Aorta (tissue), 5 donors: ENCODE data around the gene XKR8. TPM values are rescaled to one million over a fixed set of nuclear protein-coding genes. Genes with fewer than 3 reads are reported as not detected.

Source experiments
- ATAC-seq: fragments of 200-7000 bp; cut with Tn5 transposase; one replicate; pipeline ENCODE4 v1.9.1; 2022; ENCODE audit warnings: moderate library complexity; ENCODE audit not compliant: low FRiP score
- DNase-seq, 2 donors: peaks; one replicate each; pipeline ENCODE4 v3.0.0-alpha.2; 2020
- H3K27ac ChIP-seq, 2 donors: one replicate each; pipeline ENCODE4 v1.5.1; 2013; ENCODE audit warnings: low read length in 2 of 2, mild to moderate bottlenecking in 2 of 2, moderate library complexity in 2 of 2, control low read depth in 1 of 2, inconsistent platforms in 1 of 2, low read depth in 1 of 2
- H3K27me3 ChIP-seq, 2 donors: one replicate each; pipeline ENCODE4 v1.6.1; 2013; ENCODE audit warnings: control low read depth in 1 of 2, low read length in 1 of 2, mild to moderate bottlenecking in 1 of 2, moderate library complexity in 1 of 2; ENCODE audit not compliant: insufficient read depth in 2 of 2, control insufficient read depth in 1 of 2
- H3K36me3 ChIP-seq, 2 donors: one replicate each; pipeline ENCODE4 v1.6.1; 2013; ENCODE audit warnings: control low read depth in 1 of 2, low read length in 1 of 2, mild to moderate bottlenecking in 1 of 2; ENCODE audit not compliant: insufficient read depth in 2 of 2, control insufficient read depth in 1 of 2
- H3K4me1 ChIP-seq, 2 donors: one replicate each; pipeline ENCODE4 v1.6.1; 2013; ENCODE audit warnings: low read length in 2 of 2, control low read depth in 1 of 2, mild to moderate bottlenecking in 1 of 2, moderate library complexity in 1 of 2; ENCODE audit not compliant: insufficient read depth in 2 of 2, control insufficient read depth in 1 of 2
- H3K4me3 ChIP-seq, 2 donors: one replicate each; pipeline ENCODE4 v1.5.1; 2013; ENCODE audit warnings: low read length in 2 of 2, control low read depth in 1 of 2, mild to moderate bottlenecking in 1 of 2
- H3K9me3 ChIP-seq: one replicate; pipeline ENCODE4 v1.6.1; 2013; ENCODE audit warnings: mild to moderate bottlenecking, low read length; ENCODE audit not compliant: control insufficient read depth
- WGBS, 2 donors: extraction: QIAGEN DNeasy Blood & Tissue Kit; methylation state at CpG; one replicate each; pipeline ENCODE4 v1.1.7; 2013; 5-methylcytosine and 5-hydroxymethylcytosine counted together
- intact Hi-C, 2 donors: fragments of 100-400 bp; cut with DNase I; formaldehyde crosslinking; loops; one replicate each; pipeline versions ENCODE4 v1.14.2 to v1.15.0; 2022
- polyA plus RNA-seq, 2 donors: library from polyadenylated mRNA; stranded (reverse); fragments of 200-250 nt; gene quantifications; one replicate each; pipeline ENCODE4 v1.2.3, GENCODE V29; 2013
- total RNA-seq, 2 donors: library from RNA; stranded (reverse); fragmentation: NEBNext Ultra II Directional; extraction: Animal tissue kit (Norgen Biotek cat#: 25700); gene quantifications; one replicate each; pipeline ENCODE4 v1.2.1, GENCODE V29; 2021
- donor health status: healthy with polysubstance abuse.
- donor health status: Bipolar disorder and iron deficiency.
- donor health status: DM: no; HTN: no; CAD: no.
- donor health status: DM: no; HTN: no; CAD: no.
- donor health status: DM: yes; HTN: yes; CAD: no.

XKR8 gene
- total and polyA plus RNA-seq, 4 donors, result 4.3 to 7.8 (median 7.2) TPM

- no peaks in the 10 kb centered on the region for H3K9me3 ChIP-seq
- intact Hi-C loops, result no loop called here
- no peak for ATAC-seq
- no peak overlapping the region for H3K27ac ChIP-seq
- H3K4me3 ChIP-seq, result no peak overlapping the region
- 76 to 81% methylated on average over 4 to 5 of the region's 5 CpGs for WGBS, 2 donors
- no peaks in the 10 kb centered on the region for H3K4me1 ChIP-seq
- DNase-seq, result no peak
- H3K27me3 ChIP-seq, result no peaks in the 10 kb centered on the region
- H3K36me3 ChIP-seq, result no peaks in the 10 kb centered on the region
Measured at GRCh38 chr1:27945020-27945419, 14.8 kb upstream of the XKR8 start.

GRCh38 chr1:27949027-27949426 is 10.7 kb upstream of the XKR8 start:
- Histone ChIP-seq H3K27me3 (no peaks in the 10 kb centered on the region), H3K36me3 (no peaks in the 10 kb centered on the region), H3K27ac (no peak overlapping the region), H3K4me3 (no peak overlapping the region), H3K4me1 (no peaks in the 10 kb centered on the region), H3K9me3 (no peaks in the 10 kb centered on the region)
- intact Hi-C loops, result no loop called here
- ATAC-seq (no peak), DNase-seq (no peak)
- WGBS, 2 donors, result 89 to 93% methylated on average over 8 of the region's 8 CpGs

- H3K4me3 ChIP-seq, result no peak overlapping the region
- intact Hi-C loops, result no loop called here
- no peaks in the 10 kb centered on the region for H3K9me3 ChIP-seq
- no peak for DNase-seq
- no peaks in the 10 kb centered on the region for H3K4me1 ChIP-seq
- no peak overlapping the region for H3K27ac ChIP-seq
- H3K27me3 ChIP-seq, result no peaks in the 10 kb centered on the region
- no peaks in the 10 kb centered on the region for H3K36me3 ChIP-seq
- WGBS, 2 donors, result 61 to 62% methylated on average over 3 of the region's 3 CpGs
- no peak for ATAC-seq
Measured at GRCh38 chr1:27951396-27951795, 8.4 kb upstream of the XKR8 start.

- H3K36me3 ChIP-seq, result no peaks in the 10 kb centered on the region
- DNase-seq (no peak), ATAC-seq (no peak)
- no peak overlapping the region for H3K4me3 ChIP-seq
- intact Hi-C loops, result no loop called here
- no peaks in the 10 kb centered on the region for H3K27me3 ChIP-seq
- H3K9me3 ChIP-seq, result no peaks in the 10 kb centered on the region
- 67 to 72% methylated on average over 3 of the region's 3 CpGs for WGBS, 2 donors
- no peaks in the 10 kb centered on the region for H3K4me1 ChIP-seq
- H3K27ac ChIP-seq, result no peak overlapping the region
Measured at GRCh38 chr1:27952147-27952546, 7.6 kb upstream of the XKR8 start.

GRCh38 chr1:27954186-27954585 is 5.6 kb upstream of the XKR8 start:
- no peaks in the 10 kb centered on the region for H3K9me3 ChIP-seq
- no peak overlapping the region for H3K4me3 ChIP-seq
- DNase-seq, result no peak
- no peaks in the 10 kb centered on the region for H3K36me3 ChIP-seq
- WGBS, 2 donors, result 89 to 90% methylated on average over 10 of the region's 10 CpGs
- no peaks in the 10 kb centered on the region for H3K4me1 ChIP-seq
- ATAC-seq, result no peak
- H3K27me3 ChIP-seq, result no peaks in the 10 kb centered on the region
- intact Hi-C loops, result no loop called here
- H3K27ac ChIP-seq, result no peak overlapping the region

GRCh38 chr1:27955076-27955475 is 4.7 kb upstream of the XKR8 start:
- ATAC-seq (no peak), DNase-seq (no peak)
- Histone ChIP-seq H3K27ac (no peak overlapping the region), H3K9me3 (no peaks in the 10 kb centered on the region), H3K27me3 (no peaks in the 10 kb centered on the region), H3K4me3 (no peak overlapping the region), H3K4me1 (no peaks in the 10 kb centered on the region), H3K36me3 (no peaks in the 10 kb centered on the region)
- intact Hi-C loops, result no loop called here
- 69 to 74% methylated on average over 6 of the region's 6 CpGs for WGBS, 2 donors

- no peaks in the 10 kb centered on the region for H3K9me3 ChIP-seq
- H3K27me3 ChIP-seq, result no peaks in the 10 kb centered on the region
- WGBS, 2 donors, result 76 to 82% methylated on average over 6 of the region's 6 CpGs
- intact Hi-C loops, result no loop called here
- no peak for ATAC-seq
- no peak overlapping the region for H3K4me3 ChIP-seq
- no peak overlapping the region for H3K27ac ChIP-seq
- H3K36me3 ChIP-seq, result no peaks in the 10 kb centered on the region
- no peak for DNase-seq
- H3K4me1 ChIP-seq, result no peaks in the 10 kb centered on the region
Measured at GRCh38 chr1:27956761-27957160, 3.0 kb upstream of the XKR8 start.

- no peak for DNase-seq
- H3K4me3 ChIP-seq, result no peak overlapping the region
- no peaks in the 10 kb centered on the region for H3K36me3 ChIP-seq
- H3K9me3 ChIP-seq, result no peaks in the 10 kb centered on the region
- intact Hi-C loops, result no loop called here
- 92 to 93% methylated on average over 5 of the region's 5 CpGs for WGBS, 2 donors
- no peak overlapping the region for H3K27ac ChIP-seq
- no peaks in the 10 kb centered on the region for H3K4me1 ChIP-seq
- no peaks in the 10 kb centered on the region for H3K27me3 ChIP-seq
- no peak for ATAC-seq
Measured at GRCh38 chr1:27957655-27958054, 2.1 kb upstream of the XKR8 start.

GRCh38 chr1:27958513-27958912 is 1.3 kb upstream of the XKR8 start:
- Histone ChIP-seq H3K27me3 (no peaks in the 10 kb centered on the region), H3K4me1 (no peaks in the 10 kb centered on the region), H3K9me3 (no peaks in the 10 kb centered on the region), H3K4me3 (no peak overlapping the region), H3K27ac (no peak overlapping the region), H3K36me3 (no peaks in the 10 kb centered on the region)
- 97 to 98% methylated on average over 26 of the region's 26 CpGs for WGBS, 2 donors
- no peak for DNase-seq
- ATAC-seq, result no peak
- intact Hi-C loops, result no loop called here
